Measurements from ENCODE around the gene TBX1. TPM values are rescaled to one million over a fixed set of nuclear protein-coding genes. Genes with fewer than 3 reads are reported as not detected.

The TBX1 gene
- polyA plus RNA-seq, 4 donors: 0.19 to 0.79 (median 0.30) TPM

- no peak for DNase-seq (ENCODE audit: low read depth in 4 of 4, low spot score in 3 of 4)
Observed at GRCh38 chr22:19809741-19810140, 49.2 kb downstream of the TBX1 start.

- no peak for DNase-seq (ENCODE audit: low read depth in 4 of 4, low spot score in 3 of 4)
Observed at GRCh38 chr22:19810381-19811201, 50.0 kb downstream of the TBX1 start.

DNA sequence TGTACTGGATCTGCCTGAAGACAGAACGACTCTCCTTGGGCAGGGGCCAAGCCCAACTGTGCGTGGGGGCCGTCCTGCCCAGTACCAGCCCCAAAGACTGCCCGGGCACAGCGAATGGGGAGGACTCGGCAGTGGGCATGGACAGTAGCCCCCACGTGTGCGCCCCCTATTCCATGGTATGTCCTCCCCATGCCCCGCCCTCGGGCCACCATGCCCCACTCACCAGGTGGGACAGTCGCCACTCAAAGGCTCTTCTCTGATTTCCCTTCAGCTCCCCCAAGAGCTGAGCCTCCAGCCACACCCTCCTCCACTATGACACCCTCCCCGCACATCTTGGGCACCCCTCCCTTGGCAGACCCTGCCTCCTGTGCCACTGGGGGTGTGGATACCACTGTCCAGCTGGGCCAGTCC is 50.6 kb downstream of the TBX1 start:
- DNase-seq (ENCODE audit: low read depth in 4 of 4, low spot score in 3 of 4): no peak

GRCh38 chr22:19811811-19812771 is 51.5 kb downstream of the TBX1 start:
- DNase-seq (ENCODE audit: low read depth in 4 of 4, low spot score in 3 of 4): no peak

DNA sequence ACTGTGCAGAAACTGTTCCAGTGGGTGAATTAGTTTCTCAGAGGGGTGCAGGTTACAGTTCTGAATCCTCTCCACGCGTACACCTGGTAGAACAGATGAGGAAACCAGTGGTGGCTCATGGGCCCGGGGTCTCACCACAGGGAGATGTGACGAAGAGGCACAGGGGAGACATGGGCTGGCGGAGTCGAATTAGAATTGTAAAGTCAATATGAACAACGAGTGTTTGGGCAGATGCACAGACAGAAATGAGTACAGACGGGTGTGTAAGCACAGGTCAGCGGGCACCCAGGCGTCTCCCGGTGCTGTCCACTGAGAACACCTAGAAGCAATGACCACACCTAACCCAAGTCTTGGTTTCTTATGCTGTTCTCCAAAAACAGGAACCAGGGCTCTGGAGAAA is 52.3 kb downstream of the TBX1 start:
- no peak for DNase-seq (ENCODE audit: low read depth in 4 of 4, low spot score in 3 of 4)

DNA sequence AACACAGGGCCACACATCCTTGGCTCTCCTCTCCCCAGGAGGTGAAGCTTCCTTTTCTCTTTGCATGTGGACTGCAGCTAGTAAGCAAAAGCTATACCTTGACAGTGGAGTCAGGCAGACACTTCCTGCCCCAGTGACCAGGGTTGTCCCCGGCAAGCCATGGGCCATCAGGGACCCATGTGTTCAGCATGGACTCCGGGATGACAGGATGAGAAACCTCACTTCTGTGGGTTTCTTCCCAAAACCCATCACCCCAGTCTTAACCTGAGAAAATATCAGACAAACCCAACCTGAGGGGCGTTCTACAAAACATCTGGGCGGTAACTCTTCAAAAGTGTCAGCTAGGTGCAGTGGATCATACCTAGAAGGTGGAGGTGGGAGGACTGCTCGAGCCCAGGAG is 53.9 kb downstream of the TBX1 start:
- DNase-seq (ENCODE audit: low read depth in 4 of 4, low spot score in 3 of 4): no peak

DNA sequence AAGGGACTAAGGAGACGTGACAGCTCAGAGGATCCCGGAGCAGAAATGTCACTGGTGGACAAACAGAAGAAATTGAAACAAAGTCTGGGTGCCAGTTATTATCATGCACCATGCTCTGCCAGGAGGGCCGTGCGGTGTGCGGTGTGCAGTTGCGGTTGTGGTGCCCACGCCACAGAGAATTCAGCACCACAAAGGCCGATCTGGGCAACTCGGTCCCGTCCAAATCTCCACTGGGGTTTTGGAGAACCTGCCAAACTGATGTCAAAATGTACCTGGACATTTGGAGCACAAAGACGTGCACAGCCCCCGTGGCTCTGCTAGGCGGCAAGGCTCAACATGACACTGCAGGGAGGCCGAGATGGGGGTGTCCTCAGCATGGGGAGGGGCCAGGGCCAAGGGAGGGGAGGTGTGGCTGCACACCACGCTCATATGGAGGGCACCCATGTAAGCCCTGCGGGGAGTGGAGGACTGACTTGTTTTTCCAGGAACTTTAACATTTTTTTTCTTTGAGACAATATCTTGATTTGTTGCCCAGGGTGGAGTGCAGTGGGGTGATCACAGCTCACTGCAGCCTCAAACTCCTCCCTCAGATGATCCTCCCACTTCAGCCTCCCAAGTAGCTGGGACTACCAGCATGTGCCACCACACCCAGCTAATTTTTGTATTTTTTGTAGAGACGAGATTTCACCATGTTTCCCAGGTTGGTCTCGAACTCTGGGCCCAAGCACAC is 54.7 kb downstream of the TBX1 start:
- no peak for DNase-seq (ENCODE audit: low read depth in 4 of 4, low spot score in 3 of 4)

GRCh38 chr22:19815823-19816290 is 55.3 kb downstream of the TBX1 start:
- DNase-seq (ENCODE audit: low read depth in 4 of 4, low spot score in 3 of 4): no peak

GRCh38 chr22:19816372-19817119 is 56.0 kb downstream of the TBX1 start:
- no peak for DNase-seq (ENCODE audit: low read depth in 4 of 4, low spot score in 3 of 4)

Other genes with a start within 250 kb of the TBX1 start
- 10 to 100 TPM; 24.1 to 51.9 (median 26.2) TPM for gene CLDN5, start 236.4 kb upstream of the TBX1 start, polyA plus RNA-seq (ENCODE audit: insufficient read length in 4 of 4)
- 10 to 100 TPM; 33.6 to 37.5 (median 34.6) TPM for gene SEPTIN5, start 46.3 kb upstream of the TBX1 start, polyA plus RNA-seq (ENCODE audit: insufficient read length in 4 of 4)
- gene GP1BB, start 37.2 kb upstream of the TBX1 start, polyA plus RNA-seq (ENCODE audit: insufficient read length in 4 of 4): 1 to 10 TPM; 4.1 to 5.9 (median 4.7) TPM
- 1 to 10 TPM; 3.2 to 7.9 (median 3.8) TPM for gene GNB1L, start 94.1 kb downstream of the TBX1 start, polyA plus RNA-seq (ENCODE audit: insufficient read length in 4 of 4)
- 10 to 100 TPM; 19.4 to 23.8 (median 22.4) TPM for gene RTL10, start 94.1 kb downstream of the TBX1 start, polyA plus RNA-seq (ENCODE audit: insufficient read length in 4 of 4)
- gene COMT, start 181.0 kb downstream of the TBX1 start, polyA plus RNA-seq (ENCODE audit: insufficient read length in 4 of 4): 100 to 1,000 TPM; 102 to 144 (median 105) TPM
- gene TXNRD2, start 181.0 kb downstream of the TBX1 start, polyA plus RNA-seq (ENCODE audit: insufficient read length in 4 of 4): 10 to 100 TPM; 23.3 to 28.0 (median 24.4) TPM